Right lobe of liver (tissue), 6 donors: ENCODE data around the gene NCK2. TPM values are rescaled to one million over a fixed set of nuclear protein-coding genes. Genes with fewer than 3 reads are reported as not detected.

Source experiments
- ATAC-seq, 4 donors: fragments of 200-7000 bp; cut with Tn5 transposase; one replicate each; pipeline ENCODE4 v1.9.1; 2020; ENCODE audit warnings: mild to moderate bottlenecking in 4 of 4, moderate library complexity in 4 of 4
- DNase-seq, 3 donors: peaks; one replicate each; pipeline ENCODE4 v3.0.0-alpha.2; 2020
- H3K27ac ChIP-seq, 3 donors: fragments of 200-600 bp; one replicate each; pipeline ENCODE4 v1.8.0; 2022
- H3K27me3 ChIP-seq, 2 donors: fragments of 200-600 bp; one replicate each; pipeline ENCODE4 v1.8.0; 2022
- H3K36me3 ChIP-seq, 4 donors: fragments of 200-600 bp; sonication (generic) in 1 of 4; one replicate each; pipeline versions ENCODE4 v1.5.1 to v1.8.0; 2017 to 2022; ENCODE audit warnings: control low read depth in 1 of 4
- H3K4me1 ChIP-seq, 4 donors: fragments of 200-600 bp; sonication (generic) in 1 of 4; one replicate each; pipeline versions ENCODE4 v1.5.1 to v1.8.0; 2017 to 2022; ENCODE audit warnings: control low read depth in 1 of 4
- H3K4me3 ChIP-seq, 3 donors: fragments of 200-600 bp; one replicate each; pipeline ENCODE4 v1.8.0; 2022
- H3K9me3 ChIP-seq, 4 donors: fragments of 200-600 bp; sonication (generic) in 1 of 4; one replicate each; pipeline versions ENCODE4 v1.5.1 to v1.8.0; 2017 to 2022; ENCODE audit warnings: control low read depth in 1 of 4
- POLR2A ChIP-seq: fragments of 450-650 bp; IDR thresholded peaks from one replicate; pipeline ENCODE4 v1.6.1; 2017; ENCODE audit warnings: antibody characterized with exemption, mild to moderate bottlenecking
- WGBS: methylation state at CpG from one replicate; pipeline ENCODE4 v1.1.6; 2018; ENCODE audit warnings: low coverage, low lambda C conversion rate; ENCODE audit not compliant: insufficient coverage; ENCODE audit errors: missing lambda C conversion rate; 5-methylcytosine and 5-hydroxymethylcytosine counted together
- intact Hi-C, 2 donors: fragments of 100-400 bp; cut with DNase I; formaldehyde crosslinking; loops; one replicate each; pipeline versions ENCODE4 v1.11.2 to v1.14.1; 2022
- total RNA-seq, 6 experiments: library from RNA; depleted of rRNA in 2 of 6; stranded (reverse); fragments of >200 nt in 2 of 6; fragmentation: NEBNext Ultra II Directional in 3 of 6; extraction: Animal tissue kit (Norgen Biotek cat#: 25700) in 3 of 6; gene quantifications; one replicate each; pipeline versions ENCODE4 v1.1.0 to v1.2.4, GENCODE V29; 2016 to 2023
- TF ChIP-seq, protein P1 (sequence below), 4 donors: fragments of 200-600 bp in 3 of 4; fragments of 450-650 bp in 1 of 4; IDR thresholded peaks; one replicate each; pipeline versions ENCODE4 v1.5.1 to v1.8.0; 2016 to 2022; ENCODE audit warnings: antibody characterized with exemption in 4 of 4, mild to moderate bottlenecking in 2 of 4
- donor health status: DM: no; HTN: yes; CAD: no.
- donor health status: DM: no; HTN: no; CAD: no.
- donor health status: DM: no; HTN: no; CAD: no.
- donor health status: DM: no; HTN: yes; CAD: no.
- donor health status: DM: no; HTN: yes; CAD: no.

NCK2 gene
- total RNA-seq, 6 experiments from 2014 or later: 4.8 to 11.7 (median 7.1) TPM

DNA sequence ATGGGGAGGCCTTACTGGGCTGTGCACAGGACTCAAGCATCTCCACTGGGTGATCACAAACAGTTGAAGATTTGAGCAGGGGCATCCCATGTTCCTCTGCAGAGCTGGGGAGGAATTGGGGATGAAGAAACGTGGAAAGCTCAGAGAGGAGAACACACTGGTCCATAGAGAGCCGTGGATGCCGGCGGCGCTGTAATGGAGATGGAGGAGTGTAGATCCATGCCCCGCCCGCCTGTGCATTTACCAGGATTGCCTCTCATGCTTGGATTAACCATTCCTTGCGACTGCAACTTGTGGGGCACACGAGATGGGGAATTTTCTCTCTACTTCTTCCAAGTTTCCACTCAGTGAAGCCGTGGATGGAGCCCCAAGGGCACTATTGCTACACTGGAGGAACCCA lies 115.9 kb downstream of the NCK2 start:
- WGBS: 93% methylated on average over 6 of the region's 10 CpGs
- ATAC-seq (no peak), DNase-seq (no peak)
- intact Hi-C loops: no loop called here
- H3K36me3 ChIP-seq: no peaks in the 10 kb centered on the region
- H3K4me3 ChIP-seq: no peak overlapping the region
- H3K27ac ChIP-seq: no peak overlapping the region
- H3K4me1 ChIP-seq: no peaks in the 10 kb centered on the region
- H3K9me3 ChIP-seq: no peaks in the 10 kb centered on the region
- H3K27me3 ChIP-seq: no peaks in the 10 kb centered on the region
- TF ChIP-seq, protein P1, sequence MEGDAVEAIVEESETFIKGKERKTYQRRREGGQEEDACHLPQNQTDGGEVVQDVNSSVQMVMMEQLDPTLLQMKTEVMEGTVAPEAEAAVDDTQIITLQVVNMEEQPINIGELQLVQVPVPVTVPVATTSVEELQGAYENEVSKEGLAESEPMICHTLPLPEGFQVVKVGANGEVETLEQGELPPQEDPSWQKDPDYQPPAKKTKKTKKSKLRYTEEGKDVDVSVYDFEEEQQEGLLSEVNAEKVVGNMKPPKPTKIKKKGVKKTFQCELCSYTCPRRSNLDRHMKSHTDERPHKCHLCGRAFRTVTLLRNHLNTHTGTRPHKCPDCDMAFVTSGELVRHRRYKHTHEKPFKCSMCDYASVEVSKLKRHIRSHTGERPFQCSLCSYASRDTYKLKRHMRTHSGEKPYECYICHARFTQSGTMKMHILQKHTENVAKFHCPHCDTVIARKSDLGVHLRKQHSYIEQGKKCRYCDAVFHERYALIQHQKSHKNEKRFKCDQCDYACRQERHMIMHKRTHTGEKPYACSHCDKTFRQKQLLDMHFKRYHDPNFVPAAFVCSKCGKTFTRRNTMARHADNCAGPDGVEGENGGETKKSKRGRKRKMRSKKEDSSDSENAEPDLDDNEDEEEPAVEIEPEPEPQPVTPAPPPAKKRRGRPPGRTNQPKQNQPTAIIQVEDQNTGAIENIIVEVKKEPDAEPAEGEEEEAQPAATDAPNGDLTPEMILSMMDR (IDR thresholded peaks at IDR 0.05): no peak
- no peak for TF ChIP-seq POLR2A

DNA sequence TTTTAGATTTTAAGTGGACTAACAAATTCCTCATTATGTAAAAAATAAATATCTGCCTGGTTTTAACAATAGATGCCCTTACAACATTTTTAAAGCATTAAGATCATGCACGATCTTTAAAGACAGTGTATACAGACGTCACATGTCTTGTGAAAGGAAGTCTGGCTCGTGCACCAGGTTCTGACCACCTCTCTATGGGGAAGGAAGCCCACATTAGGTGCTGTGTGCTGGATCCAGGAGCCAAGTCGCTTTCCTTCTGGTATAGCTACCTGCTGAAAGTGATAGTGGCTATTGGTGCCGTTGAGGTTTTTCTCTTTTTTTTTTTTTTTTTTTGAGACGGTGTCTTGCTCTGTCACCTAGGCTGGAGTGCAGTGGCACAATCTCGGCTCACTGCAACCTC lies 116.5 kb downstream of the NCK2 start:
- Histone ChIP-seq H3K27me3 (no peaks in the 10 kb centered on the region), H3K27ac (no peak overlapping the region), H3K36me3 (no peaks in the 10 kb centered on the region), H3K4me1 (no peaks in the 10 kb centered on the region), H3K9me3 (no peaks in the 10 kb centered on the region), H3K4me3 (no peak overlapping the region)
- DNase-seq: no peak
- intact Hi-C loops: no loop called here
- TF ChIP-seq, protein P1 (IDR thresholded peaks at IDR 0.05): no peak
- no peak for TF ChIP-seq POLR2A
- 51% methylated on average over 5 of the region's 7 CpGs for WGBS
- ATAC-seq: no peak

DNA sequence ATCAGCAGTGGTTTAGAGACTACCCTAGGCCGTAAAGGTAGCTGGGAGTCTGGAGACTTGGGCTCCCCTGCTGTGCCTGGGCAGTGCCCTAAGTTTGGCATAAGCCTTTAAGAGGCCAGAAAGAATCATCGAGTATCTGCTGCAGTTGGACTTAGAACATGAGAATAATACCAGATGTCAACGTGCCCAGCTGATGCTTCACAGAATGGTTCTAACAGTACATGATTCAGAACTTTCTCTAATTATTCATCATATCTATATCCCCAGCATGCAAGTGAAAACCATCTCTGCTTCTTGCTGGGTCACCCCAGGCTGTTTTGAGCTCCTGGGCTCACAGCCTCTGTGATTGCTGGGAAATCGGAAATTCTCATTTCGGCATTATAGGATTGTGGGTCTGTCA lies 118.1 kb downstream of the NCK2 start:
- WGBS: 77% methylated on average over 4 of the region's 5 CpGs
- TF ChIP-seq, protein P1 (IDR thresholded peaks at IDR 0.05): no peak
- TF ChIP-seq POLR2A: no peak
- no peaks in the 10 kb centered on the region for H3K27me3 ChIP-seq
- no peak for DNase-seq
- H3K4me1 ChIP-seq: no peaks in the 10 kb centered on the region
- H3K36me3 ChIP-seq: no peaks in the 10 kb centered on the region
- ATAC-seq: no peak
- H3K4me3 ChIP-seq: no peak overlapping the region
- intact Hi-C loops: no loop called here
- no peaks in the 10 kb centered on the region for H3K9me3 ChIP-seq
- H3K27ac ChIP-seq: no peak overlapping the region

DNA sequence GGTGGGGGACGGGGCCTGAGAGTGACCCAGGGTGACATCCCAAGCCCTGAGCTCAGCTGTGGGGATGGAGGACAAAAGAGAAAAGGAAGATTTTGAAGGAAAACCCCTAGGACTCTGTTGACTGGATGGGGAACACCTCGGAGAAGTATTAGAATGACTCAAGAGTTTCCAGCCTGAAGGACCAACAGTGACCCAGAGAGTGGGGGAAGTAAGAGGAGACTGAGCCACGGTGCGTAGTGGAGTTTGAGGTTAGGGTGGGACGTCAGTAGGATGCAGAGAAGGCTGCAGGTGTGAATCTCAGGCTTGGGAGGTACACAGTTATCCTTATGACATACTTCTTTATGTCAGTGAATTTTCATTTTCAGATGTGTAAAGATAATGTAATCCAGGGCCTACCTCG lies 119.5 kb downstream of the NCK2 start:
- H3K4me3 ChIP-seq: no peak overlapping the region
- WGBS: 75% methylated on average over 6 of the region's 6 CpGs
- TF ChIP-seq POLR2A: no peak
- no peak for DNase-seq
- no peak overlapping the region for H3K27ac ChIP-seq
- H3K9me3 ChIP-seq: no peaks in the 10 kb centered on the region
- H3K4me1 ChIP-seq: no peaks in the 10 kb centered on the region
- no peaks in the 10 kb centered on the region for H3K36me3 ChIP-seq
- intact Hi-C loops: no loop called here
- ATAC-seq: no peak
- no peaks in the 10 kb centered on the region for H3K27me3 ChIP-seq

DNA sequence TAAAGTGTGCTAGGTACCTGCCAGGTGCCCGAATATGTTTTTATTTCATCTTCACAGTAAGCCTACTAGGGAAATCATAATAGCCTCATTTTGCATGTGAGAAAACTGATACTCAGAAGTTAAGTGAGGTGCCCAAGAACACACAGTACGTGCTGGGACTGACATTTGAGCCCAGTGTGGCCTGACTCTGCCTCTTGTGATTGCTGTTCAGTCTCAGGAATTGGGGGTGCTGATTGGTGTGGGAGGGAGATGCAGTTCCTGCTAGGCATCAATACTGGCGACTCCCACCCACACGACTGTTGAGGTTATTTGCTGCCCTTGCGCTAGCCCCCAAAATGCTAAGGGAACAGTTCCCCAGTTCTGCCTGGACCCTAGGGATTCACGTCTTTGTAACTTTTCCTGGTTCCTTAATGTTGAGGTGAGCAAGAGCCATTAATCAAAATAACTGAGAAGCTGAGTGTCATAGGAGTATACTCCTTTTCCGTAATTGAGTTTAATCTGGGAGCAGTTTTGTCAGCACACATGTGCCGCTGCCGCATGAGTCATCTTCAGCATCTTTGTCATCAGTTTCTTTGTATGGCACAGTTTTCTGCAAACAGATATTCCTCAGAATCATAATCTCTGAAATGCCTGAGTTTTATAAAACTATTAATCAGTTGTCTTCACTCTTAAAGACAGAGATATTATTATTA lies 120.7 kb downstream of the NCK2 start:
- Histone ChIP-seq H3K36me3 (no peaks in the 10 kb centered on the region), H3K27me3 (no peaks in the 10 kb centered on the region), H3K4me1 (no peaks in the 10 kb centered on the region), H3K27ac (no peak overlapping the region), H3K4me3 (no peak overlapping the region), H3K9me3 (no peaks in the 10 kb centered on the region)
- ATAC-seq (no peak), DNase-seq (no peak)
- TF ChIP-seq POLR2A: no peak
- TF ChIP-seq, protein P1 (IDR thresholded peaks at IDR 0.05): no peak
- 75% methylated on average over 5 of the region's 9 CpGs for WGBS
- intact Hi-C loops: no loop called here
